Measurements from ENCODE around the gene SEC23A.
"Not testable (repeated sequence)": the region's sequence is repeated elsewhere in the genome, so short reads cannot be mapped to it uniquely, and the experiment has no call there.

GRCh38 chr14:39052869-39053454 is 50.1 kb downstream of the SEC23A start:
- not testable (repeated sequence) for TF ChIP-seq CTCF (IDR thresholded peaks at IDR 0.05; ENCODE audit: control extremely low read depth in 1 of 3, insufficient read depth in 1 of 3, low read depth in 1 of 3, low read length in 3 of 3); RFX5 (IDR thresholded peaks at IDR 0.05; ENCODE audit: borderline replicate concordance, low read depth, low read length); POLR2AphosphoS5 (IDR thresholded peaks at IDR 0.05; ENCODE audit: low read depth, low read length); POLR2A (IDR thresholded peaks at IDR 0.05; ENCODE audit: control extremely low read depth in 1 of 2, low read depth in 2 of 2, low read length in 2 of 2); TEAD4 (IDR thresholded peaks at IDR 0.05; ENCODE audit: low read depth, low read length); YY1 (IDR thresholded peaks at IDR 0.05; ENCODE audit: low read depth, low read length); CHD7 (IDR thresholded peaks at IDR 0.05; ENCODE audit: insufficient replicate concordance, low read length); JUN (IDR thresholded peaks at IDR 0.05; ENCODE audit: low read depth, low read length); SP2 (IDR thresholded peaks at IDR 0.05; ENCODE audit: low read length); EZH2 (IDR thresholded peaks at IDR 0.05; ENCODE audit: low read depth, low read length, severe bottlenecking); TAF1 (IDR thresholded peaks at IDR 0.05; ENCODE audit: low read depth, low read length)

Data from H1 (cell line).